Measurements from ENCODE around the gene PTH1R.
A peak's percentile ranks its signal among the peaks of the same experiment; 100 is the strongest.

The PTH1R gene

GRCh38 chr3:46943237-46944187 is 66.0 kb downstream of the PTH1R start:
- peak; percentile 74 for FAIRE-seq
- DNase-seq (ENCODE audit: low spot score), result peak; percentile 56

- FAIRE-seq (no peak), DNase-seq (ENCODE audit: low spot score) (no peak)
Observed at GRCh38 chr3:46944191-46944590, 66.7 kb downstream of the PTH1R start.

GRCh38 chr3:46946416-46946815 is 68.9 kb downstream of the PTH1R start:
- DNase-seq (ENCODE audit: low spot score) (peak; percentile 34), FAIRE-seq (no peak)

GRCh38 chr3:46946856-46947545 is 69.5 kb downstream of the PTH1R start:
- FAIRE-seq (peak; percentile 60), DNase-seq (ENCODE audit: low spot score) (peak; percentile 77)

- DNase-seq (ENCODE audit: low spot score) (no peak), FAIRE-seq (no peak)
Observed at GRCh38 chr3:46947546-46947901, 70.0 kb downstream of the PTH1R start.

GRCh38 chr3:46947981-46948791 is 70.7 kb downstream of the PTH1R start:
- DNase-seq (ENCODE audit: low spot score) (peak; percentile 62), FAIRE-seq (no peak)

GRCh38 chr3:46948830-46949671 is 71.5 kb downstream of the PTH1R start:
- FAIRE-seq (no peak), DNase-seq (ENCODE audit: low spot score) (no peak)

GRCh38 chr3:46950177-46950576 is 72.7 kb downstream of the PTH1R start:
- FAIRE-seq (no peak), DNase-seq (ENCODE audit: low spot score) (no peak)

GRCh38 chr3:46950650-46951241 is 73.2 kb downstream of the PTH1R start:
- FAIRE-seq (no peak), DNase-seq (ENCODE audit: low spot score) (no peak)

- FAIRE-seq, result no peak
Observed at GRCh38 chr3:46952813-46953212, 75.3 kb downstream of the PTH1R start.

More at GRCh38 chr3:46952813-46953212, 75.3 kb downstream of the PTH1R start:
- no peak for DNase-seq (ENCODE audit: low spot score)

Data from RCC 7860 (cell line).